Activated naive CD8-positive, alpha-beta T cell treated with anti-CD3 and anti-CD28 coated beads, Interleukin-2, amount 50 U/mL, for 16 hours (primary cell): ENCODE data around the gene BACH1.

ENCODE experiments used
- DNase-seq: peaks from one replicate; pipeline ENCODE4 v3.0.0-alpha.2; 2020; ENCODE audit warnings: low read depth, low spot score

The BACH1 gene

DNA sequence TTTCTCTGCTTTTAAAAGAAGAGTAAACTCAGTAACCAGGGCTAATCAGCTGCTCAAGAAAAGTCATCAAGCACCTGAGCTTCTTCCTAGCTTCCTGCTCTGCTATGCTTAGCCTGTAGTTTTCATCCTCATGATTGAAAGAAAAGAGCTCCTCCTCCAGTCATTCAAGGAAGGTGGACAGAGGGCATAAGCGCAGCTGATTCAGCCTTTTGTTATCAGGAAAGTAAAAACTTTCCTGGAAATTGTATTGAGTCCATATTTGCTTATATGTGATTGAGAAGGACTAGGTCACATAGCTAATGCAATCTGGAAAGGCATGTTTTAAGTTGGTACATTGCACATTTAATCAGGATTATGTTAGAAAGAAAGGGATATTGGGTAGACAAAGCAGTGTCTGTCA is 8.5 kb upstream of the BACH1 start:
- DNase-seq = no peak

DNA sequence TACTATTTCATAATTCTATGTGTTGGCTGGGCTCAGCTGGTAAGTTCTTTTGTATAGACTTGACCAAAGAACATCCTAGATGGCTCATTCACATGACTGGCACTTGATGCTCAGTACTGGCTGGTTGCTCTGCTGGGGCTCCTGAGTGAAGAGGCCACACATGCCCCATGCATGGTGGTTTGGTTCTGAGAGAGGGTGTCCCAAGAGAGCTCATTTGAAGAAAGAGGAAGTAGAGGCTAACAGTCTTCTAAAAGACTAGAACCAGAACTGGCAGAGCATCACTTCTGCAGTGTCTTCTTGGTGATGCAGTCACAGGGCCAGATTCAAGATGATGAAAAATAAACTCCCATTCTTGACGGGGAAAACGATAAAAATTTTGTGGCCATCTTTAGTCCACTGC is 5.2 kb upstream of the BACH1 start:
- no peak for DNase-seq

DNA sequence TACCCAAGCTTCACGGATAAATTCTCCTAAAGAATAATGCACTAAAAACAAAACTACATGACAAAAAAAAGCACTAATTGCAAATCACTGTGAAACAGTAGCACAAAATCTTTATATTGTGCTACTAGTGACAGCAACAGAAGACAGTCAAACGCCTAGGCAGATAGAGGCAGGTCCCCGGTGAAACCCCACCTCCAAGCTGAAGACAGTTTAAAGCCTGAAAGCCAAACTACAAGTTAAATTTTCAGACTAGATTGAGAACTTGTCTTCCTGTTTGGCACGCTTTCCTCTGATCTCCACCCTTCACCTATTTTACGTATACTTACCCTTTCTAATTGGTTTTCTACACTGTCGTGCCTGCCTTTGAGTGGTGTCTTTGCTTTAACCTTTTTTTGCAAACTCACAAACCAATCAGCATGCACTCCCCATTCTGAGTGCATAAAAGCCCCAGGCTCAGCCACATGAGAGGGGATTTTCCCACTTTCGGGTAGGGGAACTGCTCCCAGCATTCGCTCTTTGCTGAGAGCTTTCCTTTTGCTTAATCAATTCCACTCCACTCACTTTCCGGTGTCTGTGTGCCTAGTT is 3.6 kb upstream of the BACH1 start:
- no peak for DNase-seq

DNA sequence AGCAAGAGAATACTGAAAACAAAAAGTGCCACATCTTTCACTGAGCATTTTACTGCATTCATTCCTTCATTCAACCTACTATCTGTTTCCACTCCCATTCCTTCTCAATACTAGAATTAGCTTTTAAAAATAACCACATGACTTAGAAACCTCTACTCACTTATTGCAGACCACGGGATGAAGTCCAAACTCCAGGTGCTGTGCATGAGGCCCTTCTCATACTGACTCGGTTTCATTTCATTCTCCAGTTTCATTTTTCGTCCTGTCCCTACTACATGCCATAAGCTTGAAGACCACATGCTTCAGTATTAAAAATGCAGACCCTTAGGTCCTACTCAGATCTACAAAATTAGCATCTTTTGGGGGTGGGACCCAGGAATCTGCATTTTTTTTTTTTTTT is 2.3 kb upstream of the BACH1 start:
- DNase-seq = no peak

DNA sequence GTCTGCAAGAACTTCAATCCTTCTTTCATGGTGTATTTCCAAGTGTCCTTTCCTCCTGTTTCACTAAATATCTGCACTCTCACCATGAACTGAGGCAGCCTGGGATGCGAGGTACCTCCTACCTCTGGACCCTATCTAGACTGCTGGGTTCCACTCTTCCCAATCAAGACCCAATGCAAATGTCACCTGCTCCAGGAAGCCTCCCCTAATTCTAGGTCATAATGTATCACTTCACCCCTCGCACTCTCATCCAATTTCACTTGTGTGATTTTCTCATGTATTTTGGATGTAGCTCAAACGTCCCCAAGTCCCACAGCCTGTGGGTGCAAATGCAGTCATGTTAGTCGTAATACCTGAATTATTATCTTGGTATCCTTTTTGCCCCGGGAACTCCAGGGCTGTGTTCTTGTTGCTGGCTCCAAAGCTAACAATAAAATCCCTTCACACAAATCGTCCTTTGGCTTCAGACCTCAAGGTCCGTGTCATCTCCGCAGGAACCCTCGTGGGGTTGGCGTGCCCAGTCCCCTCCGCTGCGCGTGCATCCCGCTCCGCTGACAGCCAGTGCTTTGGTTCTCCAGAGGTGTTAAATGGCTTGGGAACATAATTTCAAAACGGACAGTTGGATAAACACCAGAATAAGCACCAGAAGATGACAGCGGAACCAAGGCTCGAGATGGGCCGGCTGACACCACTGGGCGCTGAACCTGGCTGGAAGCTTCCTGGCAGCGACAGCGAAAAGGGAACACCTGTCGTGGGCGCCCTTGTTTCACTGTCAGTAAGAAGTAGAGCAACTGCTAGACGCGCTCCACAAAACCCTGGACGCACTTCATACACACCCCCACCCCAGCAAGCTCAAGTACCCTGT is 1.0 kb upstream of the BACH1 start:
- no peak for DNase-seq

DNA sequence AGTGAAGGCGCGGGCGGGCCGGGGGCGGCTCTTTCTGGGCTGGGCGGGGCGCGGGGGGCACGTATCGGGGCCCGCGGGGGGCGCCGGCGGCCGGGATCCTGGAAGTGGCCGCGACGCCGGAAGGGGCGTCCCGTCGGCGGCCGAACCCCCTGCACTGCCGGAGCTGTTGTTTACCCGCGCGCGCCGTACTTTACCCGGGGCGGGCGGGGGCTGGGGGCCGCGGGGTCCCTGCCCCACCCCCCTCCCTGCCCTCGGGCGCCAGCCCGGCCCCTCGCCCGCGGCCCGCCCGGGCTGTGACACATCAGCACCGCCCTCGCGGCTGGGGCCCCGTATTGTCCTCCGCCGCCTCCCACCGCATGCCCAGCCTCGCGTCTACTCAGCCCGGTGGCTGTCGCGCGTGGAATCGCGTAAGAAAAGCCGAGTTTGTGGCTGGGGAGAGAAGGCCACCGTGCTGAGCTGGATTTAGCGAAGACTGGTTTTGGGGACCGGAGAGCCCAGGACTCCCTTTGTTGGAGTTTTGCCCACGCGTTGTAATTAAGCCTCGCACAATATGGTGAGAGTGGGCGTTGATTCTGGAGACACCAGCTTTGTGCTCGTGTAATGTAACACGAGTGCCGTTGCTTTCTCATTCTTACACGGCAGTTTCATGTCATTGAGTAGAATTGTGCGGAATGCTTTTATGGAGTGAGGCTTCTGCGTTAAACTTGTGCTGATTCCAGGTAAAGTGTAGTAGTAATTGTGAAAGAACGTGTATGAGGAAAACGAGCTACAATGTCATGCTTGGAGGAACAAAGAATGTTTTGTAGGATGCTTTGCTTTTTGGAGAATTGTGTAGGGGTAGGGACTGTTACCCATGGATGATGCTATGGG is 559 bp downstream of the BACH1 start:
- peak; percentile 38 for DNase-seq

DNA sequence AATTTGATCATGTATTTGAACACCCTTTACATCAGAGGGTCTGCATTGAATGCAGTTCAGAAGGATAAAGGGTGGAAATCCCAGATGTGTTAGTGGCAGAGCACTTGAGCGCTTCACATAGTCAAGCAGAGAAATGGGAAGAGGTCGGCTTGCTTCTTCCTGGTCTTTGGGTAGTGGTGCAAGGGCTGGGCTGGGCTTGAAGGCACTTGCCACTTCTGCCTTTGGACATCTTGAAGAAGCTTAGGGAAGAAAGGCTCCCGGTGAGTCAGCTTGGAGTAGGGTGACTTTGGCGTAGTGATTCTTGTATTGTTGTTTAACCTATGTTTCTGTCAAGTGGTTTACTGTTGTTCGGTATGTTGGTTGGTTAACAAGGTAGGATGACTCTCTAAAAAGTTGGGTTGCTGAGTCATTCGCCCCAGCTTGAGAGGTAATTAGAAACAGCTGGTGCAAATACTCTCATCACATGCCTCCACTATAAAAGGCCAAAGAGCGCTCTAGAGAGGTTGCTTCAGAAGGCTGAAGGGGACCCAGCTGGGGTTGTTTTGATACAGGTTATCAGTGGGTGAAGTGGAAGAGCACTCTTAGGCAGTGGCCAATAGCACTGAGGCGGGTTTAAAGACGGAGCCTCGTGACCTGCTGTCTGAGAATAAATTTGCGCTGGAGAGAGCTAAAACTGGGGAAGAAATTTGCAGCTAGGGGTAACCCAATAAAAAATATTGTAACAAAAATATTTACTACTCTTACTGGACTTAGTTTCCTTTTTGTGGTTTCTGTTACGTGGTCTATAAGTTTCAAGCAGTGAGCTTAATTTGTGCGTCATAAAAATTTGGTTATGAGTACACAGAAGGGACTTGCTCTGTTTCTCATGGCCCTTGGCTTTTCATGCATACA is 1.4 kb downstream of the BACH1 start:
- DNase-seq = no peak

DNA sequence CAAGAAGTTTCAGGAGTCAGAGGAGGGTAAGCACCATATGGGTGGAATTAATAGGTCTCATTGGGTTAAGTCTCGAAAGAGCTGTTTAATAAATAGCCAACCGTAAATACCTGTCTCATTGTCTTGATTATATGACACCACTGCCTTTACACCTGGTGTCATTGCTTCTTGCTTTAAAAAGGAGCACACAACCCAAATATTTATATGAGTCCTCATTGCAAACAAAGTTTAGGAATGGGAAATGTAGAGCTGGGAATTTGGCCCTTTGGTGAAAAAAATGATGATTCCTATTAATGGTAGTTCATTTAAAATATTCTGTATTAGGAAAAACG is 2.1 kb downstream of the BACH1 start:
- no peak for DNase-seq

DNA sequence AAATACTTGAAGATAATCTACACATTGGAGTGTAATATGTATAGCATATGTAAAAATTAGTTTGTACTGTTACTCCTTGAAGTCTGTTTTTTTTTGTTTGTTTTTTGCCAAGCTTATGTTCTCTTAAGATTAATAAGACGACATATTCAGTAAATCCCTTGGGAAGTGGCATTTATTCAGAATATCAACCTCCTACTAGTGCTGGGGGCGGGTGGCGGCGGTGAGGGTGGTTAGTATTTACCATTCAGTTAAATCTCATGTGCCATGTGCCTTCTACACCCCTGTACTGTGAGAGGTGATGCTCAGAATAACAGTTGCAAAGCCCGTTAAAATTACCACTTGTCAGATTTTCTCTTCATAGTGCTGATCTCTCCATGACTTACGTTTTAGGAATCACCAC is 3.0 kb downstream of the BACH1 start:
- no peak for DNase-seq

DNA sequence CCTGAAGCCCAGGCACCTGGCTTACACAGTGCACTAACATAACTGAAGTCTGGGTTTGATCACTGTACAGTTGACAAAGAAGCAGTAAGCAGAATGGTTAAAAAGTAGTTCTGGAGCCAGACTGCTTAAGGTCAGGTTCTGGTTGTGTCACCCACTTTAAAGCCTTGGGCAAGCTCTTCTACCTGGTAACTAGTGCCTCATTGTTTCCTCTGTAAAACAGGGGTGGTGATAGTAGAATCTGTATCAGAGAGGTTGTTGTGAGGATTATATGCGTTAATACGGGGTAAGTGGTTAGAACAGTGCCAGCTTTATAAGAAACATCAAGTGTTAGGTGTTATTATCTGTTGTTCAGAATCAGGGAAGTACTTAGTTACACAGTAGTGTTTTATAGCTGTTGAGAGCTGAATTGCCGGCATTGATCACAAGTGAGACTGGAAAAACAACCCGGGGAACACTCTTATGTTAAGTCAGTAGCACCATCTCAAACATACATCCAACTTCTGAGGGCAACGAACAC is 3.7 kb downstream of the BACH1 start:
- no peak for DNase-seq

DNA sequence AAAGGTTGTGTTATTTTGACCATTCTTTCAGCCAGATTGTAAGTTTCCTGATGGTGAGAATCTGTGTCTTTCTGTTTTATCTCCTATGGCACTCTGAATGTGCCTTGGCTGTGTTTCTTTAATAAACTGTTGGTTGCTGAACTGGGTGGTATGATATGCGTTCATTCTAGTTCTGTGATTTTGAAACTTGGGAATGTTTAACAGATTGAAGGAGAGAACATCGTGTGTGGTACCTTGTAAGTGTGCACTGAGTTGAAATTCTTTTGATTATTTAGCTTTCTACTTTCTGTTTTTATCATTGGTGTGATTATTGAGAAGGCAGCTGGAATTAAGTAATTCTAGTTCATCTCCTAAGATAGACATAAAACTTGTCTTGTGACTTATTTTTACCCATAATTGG is 4.6 kb downstream of the BACH1 start:
- DNase-seq = no peak

DNA sequence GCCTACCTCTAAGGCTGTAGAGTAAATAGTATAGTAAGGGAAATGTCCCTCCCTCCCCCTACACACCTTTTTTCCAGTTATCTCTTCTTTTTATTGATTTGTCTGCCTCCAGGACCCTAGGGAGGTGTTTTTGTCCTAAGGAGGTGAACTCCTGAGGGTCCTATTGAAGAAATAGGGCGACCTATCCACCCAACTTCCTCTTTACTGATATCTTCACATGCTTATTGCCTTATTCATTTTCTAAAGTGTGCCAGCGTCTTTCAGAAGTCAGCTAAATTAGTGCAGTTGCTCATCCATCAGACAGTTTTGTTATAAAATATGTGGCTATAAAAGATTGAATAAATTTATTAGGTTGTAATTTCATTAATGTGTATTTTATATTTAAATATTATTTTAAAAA is 5.9 kb downstream of the BACH1 start:
- no peak for DNase-seq

DNA sequence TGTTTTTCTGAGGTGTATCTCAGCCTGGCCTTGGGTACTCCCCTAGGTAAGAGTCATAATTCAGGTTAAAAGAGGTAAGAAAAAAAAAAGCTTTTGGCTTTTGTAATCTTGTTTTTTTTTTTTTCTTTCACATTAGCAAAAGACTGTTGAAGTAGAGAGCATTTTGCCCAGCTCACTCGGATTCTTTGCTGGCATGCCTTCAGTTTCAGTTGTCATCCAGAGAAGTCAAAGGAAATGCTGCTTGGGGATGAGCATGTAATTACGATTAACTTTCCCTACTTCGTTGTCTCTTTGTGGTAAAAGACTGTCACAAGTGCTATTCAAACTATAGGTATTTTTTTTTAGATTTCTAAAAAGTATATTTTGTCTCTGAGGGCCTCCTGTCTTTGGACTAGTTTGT is 6.3 kb downstream of the BACH1 start:
- no peak for DNase-seq

DNA sequence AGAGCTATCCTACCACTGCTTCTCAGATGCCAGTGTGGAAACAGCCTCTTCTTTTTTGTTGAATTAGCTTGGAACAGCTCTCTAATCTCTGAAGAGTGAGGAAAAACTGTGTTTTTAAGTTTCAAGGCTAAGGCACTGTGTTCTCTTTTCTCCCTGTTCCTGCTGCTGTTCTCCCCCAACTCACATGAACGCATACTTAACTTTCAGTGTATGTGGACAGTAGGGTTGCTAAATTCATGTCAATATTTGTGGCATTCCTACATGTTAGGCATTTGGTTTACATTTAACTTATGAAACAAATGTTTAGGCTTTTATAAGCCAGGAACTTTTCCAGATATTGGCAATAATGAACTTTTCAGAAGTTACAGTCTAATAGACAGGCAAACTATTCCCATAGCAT is 6.8 kb downstream of the BACH1 start:
- no peak for DNase-seq

DNA sequence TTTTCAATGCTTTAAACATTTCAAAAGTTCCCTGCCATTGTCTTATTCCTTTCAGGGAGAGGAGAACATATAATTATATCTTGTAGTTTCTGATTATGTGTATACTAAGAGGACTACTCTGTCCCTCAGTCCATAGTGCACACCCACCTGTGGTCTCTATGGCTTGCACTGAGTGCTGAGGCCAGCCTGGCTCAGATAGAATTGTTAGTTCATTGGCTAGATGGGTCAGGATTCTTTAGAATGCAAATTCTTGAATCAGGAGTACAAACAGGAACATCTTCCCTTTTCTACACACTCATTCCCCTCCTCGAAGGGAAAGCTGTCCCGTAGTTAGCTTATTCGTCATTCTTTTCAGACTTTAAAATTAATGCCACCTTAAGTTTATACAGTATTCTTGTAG is 8.2 kb downstream of the BACH1 start:
- no peak for DNase-seq

DNA sequence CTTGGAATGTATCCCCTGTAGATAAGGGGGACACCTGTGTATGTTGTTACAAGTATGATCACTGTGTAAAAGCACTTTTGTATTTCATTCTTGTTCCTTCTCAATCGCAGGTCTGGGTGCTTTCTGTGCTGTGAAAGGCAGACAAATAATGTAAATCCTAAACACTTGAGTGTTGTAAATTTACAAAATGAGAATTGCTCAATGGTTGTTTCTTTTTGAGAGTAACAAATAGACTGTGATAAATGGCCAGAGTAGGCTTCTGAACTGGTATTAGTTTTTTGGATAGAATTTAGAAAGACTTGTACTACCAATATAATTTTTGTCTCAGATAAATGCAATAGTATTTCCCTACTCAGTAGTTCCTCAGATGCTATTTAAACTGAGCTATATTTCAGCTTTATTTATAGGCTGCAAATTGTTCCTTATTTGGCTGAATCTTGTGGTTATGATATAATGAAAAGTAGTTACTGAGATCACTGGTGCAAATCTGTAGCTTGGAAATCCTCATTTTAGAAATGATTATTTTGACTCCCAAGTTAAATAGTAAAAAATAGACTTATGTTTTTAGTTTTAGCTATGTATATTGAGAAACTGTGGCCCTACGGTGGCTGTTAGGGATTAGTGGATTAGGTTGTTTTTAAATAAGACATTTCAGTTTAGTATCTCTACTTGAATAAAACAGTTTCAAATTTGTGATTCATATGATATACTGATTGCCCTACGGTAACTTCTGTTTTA is 9.2 kb downstream of the BACH1 start:
- DNase-seq = no peak

DNA sequence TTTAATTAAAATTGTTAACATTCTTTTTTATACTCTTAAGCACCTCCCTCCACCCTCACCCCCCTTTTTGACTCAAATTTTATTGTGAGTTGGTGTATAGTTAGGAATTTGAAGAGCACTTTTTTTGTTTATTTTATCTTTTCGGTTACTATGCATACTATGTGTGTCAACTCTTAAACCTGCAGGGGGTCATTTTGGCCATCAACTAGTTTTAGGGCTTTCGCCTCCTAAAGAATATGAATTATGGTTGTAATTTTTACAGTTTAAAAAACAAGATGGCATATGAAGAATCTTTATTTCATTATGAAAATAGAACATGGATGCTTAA is 9.7 kb downstream of the BACH1 start:
- DNase-seq = no peak

DNA sequence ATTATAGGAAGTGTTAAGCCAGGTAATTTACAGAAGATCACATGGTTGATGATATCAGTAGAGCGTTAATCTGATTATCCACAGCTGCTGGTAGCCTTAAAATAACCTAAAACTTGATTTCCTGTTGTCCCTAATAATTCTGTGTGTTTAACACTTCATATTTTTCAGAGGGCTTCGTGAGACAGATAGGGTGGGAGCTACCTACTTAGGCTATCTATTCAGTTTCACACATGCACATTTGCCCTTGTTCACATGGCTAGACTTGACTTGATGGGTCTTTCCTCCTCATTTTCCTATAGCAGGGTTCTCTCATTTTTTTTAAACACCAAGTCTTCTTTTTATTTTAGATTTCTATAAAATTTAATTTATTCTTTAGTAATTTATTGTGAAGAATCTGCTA is 11.0 kb downstream of the BACH1 start:
- DNase-seq = no peak

DNA sequence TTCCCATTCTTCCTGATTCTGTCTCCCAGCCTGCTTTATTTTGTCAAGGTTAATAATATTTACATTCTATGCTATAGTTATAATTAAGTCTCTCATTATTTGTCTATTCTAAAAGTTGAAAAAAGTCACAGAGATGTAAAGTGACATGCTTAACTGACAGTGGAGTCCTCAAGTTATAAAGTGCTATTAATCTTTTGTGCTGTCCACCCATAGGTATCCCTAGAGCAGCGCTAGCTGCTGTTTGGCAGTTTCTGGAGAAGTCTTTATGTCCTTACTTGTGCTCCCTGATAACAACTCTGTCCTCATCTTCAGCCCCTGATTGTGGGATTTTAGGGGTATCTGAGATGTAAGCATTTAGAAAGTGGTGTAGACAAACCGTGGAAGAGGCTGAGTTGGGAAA is 13.1 kb downstream of the BACH1 start:
- DNase-seq = no peak

DNA sequence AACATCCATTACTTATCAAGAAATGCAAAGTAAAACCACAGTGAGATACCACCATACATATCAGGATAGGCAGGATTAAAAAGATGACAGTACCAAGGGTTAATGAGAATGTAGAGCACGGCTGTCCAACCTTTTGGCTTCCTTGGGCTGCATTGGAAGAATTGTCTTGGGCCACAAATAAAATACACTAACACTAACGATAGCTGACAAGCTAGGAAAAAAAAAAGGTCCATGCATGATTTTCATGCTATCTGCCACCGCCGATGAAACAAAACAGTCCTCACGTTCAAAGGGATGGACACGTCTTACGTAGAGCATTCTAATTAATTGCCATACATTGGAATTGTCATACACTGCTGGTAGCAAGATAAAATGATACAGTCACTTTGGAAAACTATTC is 14.3 kb downstream of the BACH1 start:
- DNase-seq = no peak
